Measurements from ENCODE around the gene ST7.
A peak's percentile ranks its signal among the peaks of the same experiment; 100 is the strongest.

The ST7 gene

GRCh38 chr7:117101026-117101425 lies 147.7 kb downstream of the ST7 start:
- peaks cover 70% of the 10 kb centered on the region for H3K27me3 ChIP-seq (ENCODE audit: insufficient read depth, low read depth, severe bottlenecking)
- H3K27ac ChIP-seq, result no peak overlapping the region
- no peaks in the 10 kb centered on the region for H3K9me3 ChIP-seq (ENCODE audit: severe bottlenecking)
- H3K4me3 ChIP-seq (ENCODE audit: low read depth, low read length), result no peak overlapping the region
- no peaks in the 10 kb centered on the region for H3K36me3 ChIP-seq
- no peak for DNase-seq
- TF ChIP-seq CTCF (IDR thresholded peaks at IDR 0.05; ENCODE audit: low read depth, low read length), result no peak

- Histone ChIP-seq H3K4me3 (ENCODE audit: low read depth, low read length) (no peak overlapping the region), H3K9me3 (ENCODE audit: severe bottlenecking) (peaks cover 6% of the 10 kb centered on the region), H3K36me3 (no peaks in the 10 kb centered on the region), H3K27me3 (ENCODE audit: insufficient read depth, low read depth, severe bottlenecking) (peaks cover 41% of the 10 kb centered on the region), H3K27ac (no peak overlapping the region)
- no peak for TF ChIP-seq CTCF (IDR thresholded peaks at IDR 0.05; ENCODE audit: low read depth, low read length)
- DNase-seq, result no peak
Observed at GRCh38 chr7:117110480-117111315, 157.4 kb downstream of the ST7 start.

- Histone ChIP-seq H3K27ac (no peak overlapping the region), H3K36me3 (no peaks in the 10 kb centered on the region), H3K27me3 (ENCODE audit: insufficient read depth, low read depth, severe bottlenecking) (peaks cover 41% of the 10 kb centered on the region), H3K9me3 (ENCODE audit: severe bottlenecking) (peaks cover 6% of the 10 kb centered on the region), H3K4me3 (ENCODE audit: low read depth, low read length) (no peak overlapping the region)
- DNase-seq, result no peak
- no peak for TF ChIP-seq CTCF (IDR thresholded peaks at IDR 0.05; ENCODE audit: low read depth, low read length)
Observed at GRCh38 chr7:117111535-117111934, 158.2 kb downstream of the ST7 start.

- H3K27ac ChIP-seq, result no peak overlapping the region
- no peaks in the 10 kb centered on the region for H3K36me3 ChIP-seq
- peaks cover 46% of the 10 kb centered on the region for H3K27me3 ChIP-seq (ENCODE audit: insufficient read depth, low read depth, severe bottlenecking)
- no peak overlapping the region for H3K4me3 ChIP-seq (ENCODE audit: low read depth, low read length)
- no peak for TF ChIP-seq CTCF (IDR thresholded peaks at IDR 0.05; ENCODE audit: low read depth, low read length)
- no peak for DNase-seq
- H3K9me3 ChIP-seq (ENCODE audit: severe bottlenecking), result peaks cover 6% of the 10 kb centered on the region
Observed at GRCh38 chr7:117112640-117113039, 159.3 kb downstream of the ST7 start.

- Histone ChIP-seq H3K36me3 (no peaks in the 10 kb centered on the region), H3K9me3 (ENCODE audit: severe bottlenecking) (peaks cover 1% of the 10 kb centered on the region), H3K4me3 (ENCODE audit: low read depth, low read length) (no peak overlapping the region), H3K27ac (no peak overlapping the region), H3K27me3 (ENCODE audit: insufficient read depth, low read depth, severe bottlenecking) (peaks cover 57% of the 10 kb centered on the region)
- no peak for TF ChIP-seq CTCF (IDR thresholded peaks at IDR 0.05; ENCODE audit: low read depth, low read length)
- peak; percentile 11 for DNase-seq
Observed at GRCh38 chr7:117113871-117114270, 160.6 kb downstream of the ST7 start.

- Histone ChIP-seq H3K27me3 (ENCODE audit: insufficient read depth, low read depth, severe bottlenecking) (peaks cover 57% of the 10 kb centered on the region), H3K27ac (no peak overlapping the region), H3K36me3 (no peaks in the 10 kb centered on the region), H3K9me3 (ENCODE audit: severe bottlenecking) (no peaks in the 10 kb centered on the region), H3K4me3 (ENCODE audit: low read depth, low read length) (no peak overlapping the region)
- no peak for TF ChIP-seq CTCF (IDR thresholded peaks at IDR 0.05; ENCODE audit: low read depth, low read length)
- DNase-seq, result no peak
Observed at GRCh38 chr7:117114272-117114671, 161.0 kb downstream of the ST7 start.
